Naive B cell (primary cell): ENCODE measurements around the gene GAMT. TPM values are rescaled to one million over a fixed set of nuclear protein-coding genes. Genes with fewer than 3 reads are reported as not detected.

Experiments used
- ATAC-seq, 2 donors: fragments of 150-1000 bp; cut with Tn5 transposase; 2 replicates each; pipeline ENCODE4 v1.10.0; 2021; ENCODE audit warnings: low read depth in 2 of 2, mild to moderate bottlenecking in 2 of 2, moderate library complexity in 2 of 2
- DNase-seq: peaks from one replicate; pipeline ENCODE4 v3.0.0; 2022
- H3K27ac Mint-ChIP-seq, 6 donors: one replicate each; pipeline ENCODE4 v1.8.0; 2020 to 2022; ENCODE audit warnings: mild to moderate bottlenecking in 6 of 6, mixed read lengths in 6 of 6, moderate library complexity in 5 of 6, inconsistent platforms in 2 of 6
- H3K27me3 Mint-ChIP-seq, 3 donors: one replicate each; pipeline ENCODE4 v1.8.0; 2021 to 2022; ENCODE audit warnings: mixed read lengths in 3 of 3, mild to moderate bottlenecking in 1 of 3
- H3K36me3 Mint-ChIP-seq, 2 donors: one replicate each; pipeline ENCODE4 v1.8.0; 2020 to 2022; ENCODE audit warnings: mixed read lengths in 2 of 2, inconsistent platforms in 1 of 2, mild to moderate bottlenecking in 1 of 2
- H3K4me1 Mint-ChIP-seq, 3 donors: one replicate each; pipeline ENCODE4 v1.8.0; 2020 to 2022; ENCODE audit warnings: mixed read lengths in 3 of 3, inconsistent platforms in 1 of 3, mild to moderate bottlenecking in 1 of 3, moderate library complexity in 1 of 3
- H3K4me3 Mint-ChIP-seq, 8 donors: one replicate each; pipeline ENCODE4 v1.8.0; 2020 to 2022; ENCODE audit warnings: mild to moderate bottlenecking in 8 of 8, mixed read lengths in 8 of 8, moderate library complexity in 8 of 8, inconsistent platforms in 2 of 8
- H3K9me3 Mint-ChIP-seq, 7 donors: one replicate each; pipeline ENCODE4 v1.8.0; 2020 to 2022; ENCODE audit warnings: mixed read lengths in 7 of 7, mild to moderate bottlenecking in 5 of 7, inconsistent platforms in 2 of 7, moderate library complexity in 1 of 7
- polyA plus RNA-seq, 6 donors: library from polyadenylated mRNA; unstranded; fragments of 300-500 nt; fragmentation: Illumina TruSeq; gene quantifications; one replicate each; pipeline ENCODE4 v1.2.3, GENCODE V29; 2021; ENCODE audit warnings: low read depth in 6 of 6

The GAMT gene
- polyA plus RNA-seq, 6 donors from 2014 or later, result 14.4 to 24.6 (median 15.7) TPM

- Mint-ChIP-seq H3K36me3 (no peaks in the 10 kb centered on the region), H3K27ac (peak overlapping the region in 3 of 6 donors; percentile 56 to 95 (median 90)), H3K4me3 (peak overlapping the region; percentile 84 to 97 (median 90)), H3K27me3 (no peaks in the 10 kb centered on the region), H3K9me3 (no peaks in the 10 kb centered on the region), H3K4me1 (peaks cover 43 to 59% (median 56%) of the 10 kb centered on the region in 3 donors)
- DNase-seq (no peak), ATAC-seq (no peak)
These were observed 8.1 kb upstream of the GAMT start for GRCh38 chr19:1409204-1410005.

- Mint-ChIP-seq H3K4me1 (peaks cover 43 to 52% (median 51%) of the 10 kb centered on the region in 3 donors), H3K4me3 (peak overlapping the region; percentile 84 to 97 (median 90)), H3K36me3 (no peaks in the 10 kb centered on the region), H3K27me3 (peaks cover 0 to under 1% (median 0%) of the 10 kb centered on the region in 3 donors), H3K27ac (peak overlapping the region in 5 of 6 donors; percentile 56 to 95 (median 92)), H3K9me3 (no peaks in the 10 kb centered on the region)
- ATAC-seq (peak; percentile 2 to 6), DNase-seq (peak; percentile 47)
These were observed 7.2 kb upstream of the GAMT start for GRCh38 chr19:1408300-1409203.

GRCh38 chr19:1407528-1408299 lies 6.4 kb upstream of the GAMT start, which contains the start of gene DAZAP1:
Gene DAZAP1, plus strand, starts transcription at chr19:1407586. Its CDS starts 188 bp downstream, at chr19:1407774.
- H3K27ac Mint-ChIP-seq, result peak within 1 kb of the TSS; percentile 75 to 92 (median 90)
- DNase-seq, result no peak
- H3K27me3 Mint-ChIP-seq, result peaks cover 0 to 9% (median 3%) of the 10 kb centered on the region in 3 donors
- no peaks in the 10 kb centered on the region for H3K36me3 Mint-ChIP-seq
- H3K9me3 Mint-ChIP-seq, result no peaks in the 10 kb centered on the region
- H3K4me3 Mint-ChIP-seq, result peak within 1 kb of the TSS; percentile 77 to 97 (median 88)
- peak in 1 of 2 donors; percentile 37 for ATAC-seq
- H3K4me1 Mint-ChIP-seq, result peaks cover 41 to 48% (median 44%) of the 10 kb centered on the region in 3 donors

GRCh38 chr19:1406774-1407527 lies 5.6 kb upstream of the GAMT start:
- Mint-ChIP-seq H3K27ac (peak overlapping the region; percentile 75 to 91 (median 89)), H3K27me3 (peaks cover 0 to 13% (median 8%) of the 10 kb centered on the region in 3 donors), H3K9me3 (no peaks in the 10 kb centered on the region), H3K4me3 (peak overlapping the region; percentile 75 to 91 (median 84)), H3K4me1 (peaks cover 42 to 48% (median 46%) of the 10 kb centered on the region in 3 donors), H3K36me3 (no peaks in the 10 kb centered on the region)
- DNase-seq (peak; percentile 100), ATAC-seq (peak; percentile 72 to 77)

DNA sequence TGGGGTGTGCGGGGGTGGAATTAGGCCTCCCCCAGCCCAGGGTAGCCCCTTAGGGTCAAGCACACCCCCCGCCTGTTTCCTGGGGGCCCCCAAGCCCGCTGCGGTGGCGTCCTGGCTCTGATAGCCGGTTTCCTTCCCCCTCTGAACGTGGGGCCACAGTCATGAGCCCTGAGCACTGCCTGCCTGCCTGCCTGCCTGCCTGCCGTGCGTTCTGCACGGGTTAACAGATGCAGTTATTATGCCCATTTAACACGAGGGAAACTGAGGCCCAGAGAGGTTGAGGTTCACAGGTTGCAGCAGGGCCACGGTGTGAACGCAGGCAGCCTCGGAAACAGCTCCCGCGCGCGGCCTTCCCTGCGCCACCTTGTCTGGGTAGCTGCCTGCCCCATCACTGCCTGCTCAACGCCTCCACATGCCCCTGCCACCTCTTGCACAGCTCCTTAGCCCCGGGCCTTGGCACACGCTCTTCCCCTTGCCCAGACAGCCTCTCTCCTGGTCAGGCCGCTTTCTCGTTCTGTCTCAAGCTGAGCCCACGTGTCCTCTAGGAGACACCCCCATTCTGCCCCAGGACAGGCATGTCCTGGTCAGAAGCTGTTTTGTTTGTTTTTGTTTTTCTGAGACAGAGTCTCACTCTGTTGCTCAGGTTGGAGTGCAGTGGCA lies 1.2 kb upstream of the GAMT start:
- Mint-ChIP-seq H3K27ac (peak overlapping the region in 3 of 6 donors; percentile 39 to 66 (median 56)), H3K9me3 (no peaks in the 10 kb centered on the region), H3K4me1 (peaks cover 16 to 22% (median 21%) of the 10 kb centered on the region in 3 donors), H3K36me3 (no peaks in the 10 kb centered on the region), H3K27me3 (peaks cover 0 to 13% (median 8%) of the 10 kb centered on the region in 3 donors), H3K4me3 (peak overlapping the region in 7 of 8 donors; percentile 51 to 89 (median 73))
- DNase-seq (no peak), ATAC-seq (no peak)

DNA sequence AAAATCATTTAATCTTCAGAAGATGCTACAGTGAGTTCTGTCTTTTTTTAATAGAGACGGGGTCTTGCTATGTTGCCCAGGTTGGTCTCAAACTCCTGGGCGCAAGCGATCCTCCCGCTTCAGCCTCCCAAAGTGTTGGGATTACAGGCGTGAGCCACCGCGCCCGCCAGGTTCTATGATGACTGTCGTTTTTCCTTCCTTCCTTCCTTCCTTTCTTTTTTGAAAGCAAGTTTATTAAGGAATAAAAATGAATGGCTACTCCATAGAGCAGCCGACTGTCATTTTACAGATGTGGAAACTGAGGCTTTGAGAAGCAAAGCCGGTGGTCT lies 511 bp upstream of the GAMT start:
- Mint-ChIP-seq H3K4me1 (peaks cover 15 to 21% (median 18%) of the 10 kb centered on the region in 3 donors), H3K36me3 (no peaks in the 10 kb centered on the region), H3K4me3 (peak overlapping the region; percentile 49 to 88 (median 73)), H3K27ac (no peak overlapping the region), H3K27me3 (peaks cover 0 to 13% (median 8%) of the 10 kb centered on the region in 3 donors), H3K9me3 (no peaks in the 10 kb centered on the region)
- no peak for ATAC-seq
- no peak for DNase-seq

GRCh38 chr19:1400281-1401137 lies 833 bp downstream of the GAMT start:
- H3K9me3 Mint-ChIP-seq, result no peaks in the 10 kb centered on the region
- peaks cover 0 to 13% (median 8%) of the 10 kb centered on the region in 3 donors for H3K27me3 Mint-ChIP-seq
- H3K27ac Mint-ChIP-seq, result peak overlapping the region in 1 of 6 donors; percentile 42
- ATAC-seq (peak; percentile 25 to 37), DNase-seq (no peak)
- H3K36me3 Mint-ChIP-seq, result no peaks in the 10 kb centered on the region
- peak overlapping the region; percentile 67 to 87 (median 76) for H3K4me3 Mint-ChIP-seq
- H3K4me1 Mint-ChIP-seq, result peaks cover 7 to 15% (median 12%) of the 10 kb centered on the region in 3 donors

- H3K4me3 Mint-ChIP-seq, result peak overlapping the region in 1 of 8 donors; percentile 74
- H3K36me3 Mint-ChIP-seq, result no peaks in the 10 kb centered on the region
- H3K4me1 Mint-ChIP-seq, result peaks cover 7 to 15% (median 12%) of the 10 kb centered on the region in 3 donors
- H3K27ac Mint-ChIP-seq, result no peak overlapping the region
- ATAC-seq, result no peak
- H3K27me3 Mint-ChIP-seq, result peaks cover 0 to 13% (median 8%) of the 10 kb centered on the region in 3 donors
- DNase-seq, result no peak
- no peaks in the 10 kb centered on the region for H3K9me3 Mint-ChIP-seq
These were observed 1.6 kb downstream of the GAMT start for GRCh38 chr19:1399745-1400144.

- Mint-ChIP-seq H3K27ac (no peak overlapping the region), H3K4me3 (peak overlapping the region in 2 of 8 donors; percentile 66 to 74), H3K4me1 (peaks cover 7 to 15% (median 12%) of the 10 kb centered on the region in 3 donors), H3K36me3 (no peaks in the 10 kb centered on the region), H3K9me3 (no peaks in the 10 kb centered on the region), H3K27me3 (peaks cover 0 to 13% (median 8%) of the 10 kb centered on the region in 3 donors)
- DNase-seq (no peak), ATAC-seq (no peak)
These were observed 2.3 kb downstream of the GAMT start for GRCh38 chr19:1399079-1399478.

DNA sequence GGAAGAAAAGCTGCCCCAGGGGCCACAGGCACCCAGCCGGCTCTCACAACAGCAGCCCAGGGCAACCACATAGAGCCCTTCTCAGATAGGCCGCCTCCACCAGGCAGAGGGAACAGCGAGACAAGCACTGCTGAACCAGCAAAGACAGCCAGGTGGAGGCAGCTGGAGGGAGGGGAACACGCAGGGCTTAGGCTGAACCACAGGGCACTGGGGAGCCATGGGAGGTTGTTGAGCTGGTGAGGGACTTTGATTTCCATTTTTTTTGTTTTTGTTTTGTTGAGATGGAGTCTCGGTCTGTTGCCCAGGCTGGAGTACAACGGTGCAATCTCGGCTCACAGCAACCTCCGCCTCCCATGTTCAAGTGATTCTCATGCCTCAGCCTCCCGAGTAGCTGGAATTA lies 3.5 kb downstream of the GAMT start:
- Mint-ChIP-seq H3K4me3 (no peak overlapping the region), H3K36me3 (no peaks in the 10 kb centered on the region), H3K27ac (peak overlapping the region in 1 of 6 donors; percentile 56), H3K9me3 (no peaks in the 10 kb centered on the region), H3K27me3 (peaks cover 0 to 6% (median 5%) of the 10 kb centered on the region in 3 donors), H3K4me1 (peaks cover 7 to 12% (median 11%) of the 10 kb centered on the region in 3 donors)
- DNase-seq (no peak), ATAC-seq (no peak)
